HEK293 (cell line): Measurements from ENCODE around the gene NANOS3.

Experiments
- CTCF ChIA-PET: fragments of 350-600 bp; formaldehyde crosslinking; extraction: SDS; loops from one replicate; lab custom pipeline; 2021; ENCODE audit warnings: antibody characterized with exemption; lab: Yijun Ruan, JAX
- POLR2A ChIA-PET: fragments of 300-600 bp; formaldehyde crosslinking; extraction: SDS; loops from one replicate; lab custom pipeline; 2020; ENCODE audit warnings: antibody characterized with exemption, inconsistent platforms; lab: Yijun Ruan, JAX
- H3K27ac ChIP-seq: fragments of 200-500 bp; sonication (Bioruptor generic); 2 replicates; pipeline ENCODE4 v1.5.1; 2014; ENCODE audit warnings: low read depth, low read length, control low read depth, inconsistent platforms; ENCODE audit errors: extremely low read depth
- H3K36me3 ChIP-seq, 2 experiments: fragments of 200-500 bp in 1 of 2; sonication (Bioruptor generic) in 1 of 2; 1 replicate in 1 of 2; 2 replicates in 1 of 2; pipeline ENCODE4 v1.5.1; 2014 to 2017; ENCODE audit warnings: inconsistent platforms in 2 of 2, low read length in 2 of 2; ENCODE audit not compliant: control insufficient read depth in 2 of 2, insufficient read depth in 1 of 2
- H3K4me1 ChIP-seq: fragments of 200-500 bp; sonication (Bioruptor generic); 2 replicates; pipeline ENCODE4 v1.5.1; 2014; ENCODE audit warnings: mild to moderate bottlenecking, low read length, inconsistent platforms; ENCODE audit not compliant: control insufficient read depth, insufficient read depth
- H3K4me3 ChIP-seq: 2 replicates; pipeline ENCODE4 v1.5.1; 2011; ENCODE audit warnings: low read depth, mild to moderate bottlenecking, control low read depth, low read length, moderate library complexity
- H3K9me3 ChIP-seq: fragments of 200-500 bp; sonication (Bioruptor generic); 2 replicates; pipeline ENCODE4 v1.5.1; 2014; ENCODE audit warnings: low read depth, low read length, inconsistent platforms; ENCODE audit not compliant: control insufficient read depth, insufficient read depth
- EGR2 ChIP-seq: fragments of 450-650 bp; formaldehyde crosslinking; IDR thresholded peaks from 2 replicates; pipeline ENCODE4 v1.5.1; 2016; ENCODE audit warnings: low read depth, missing biosample characterization, missing genetic modification characterization
- IKZF3 ChIP-seq: fragments of 450-650 bp; IDR thresholded peaks from 2 replicates; pipeline ENCODE4 v1.5.0; 2018; ENCODE audit warnings: missing biosample characterization, mild to moderate bottlenecking, missing genetic modification characterization, moderate library complexity
- KLF7 ChIP-seq: fragments of 450-650 bp; formaldehyde crosslinking; IDR thresholded peaks from 2 replicates; pipeline ENCODE4 v1.5.1; 2016; ENCODE audit warnings: missing biosample characterization, missing genetic modification characterization, borderline replicate concordance
- SCRT2 ChIP-seq: fragments of 450-650 bp; formaldehyde crosslinking; IDR thresholded peaks from 2 replicates; pipeline ENCODE4 v1.5.1; 2016; ENCODE audit warnings: missing biosample characterization, missing genetic modification characterization
- YY1 ChIP-seq: fragments of 450-650 bp; formaldehyde crosslinking; IDR thresholded peaks from 2 replicates; pipeline ENCODE4 v1.5.1; 2018; ENCODE audit warnings: missing biosample characterization, missing genetic modification characterization
- ZBTB48 ChIP-seq: fragments of 450-650 bp; formaldehyde crosslinking; IDR thresholded peaks from 2 replicates; pipeline ENCODE4 v1.5.1; 2016; ENCODE audit warnings: missing biosample characterization, missing genetic modification characterization
- ZBTB7A ChIP-seq: fragments of 450-650 bp; formaldehyde crosslinking; IDR thresholded peaks from 2 replicates; pipeline ENCODE4 v1.5.1; 2016; ENCODE audit warnings: low read depth, missing biosample characterization, missing genetic modification characterization
- ZEB2 ChIP-seq: fragments of 450-650 bp; formaldehyde crosslinking; IDR thresholded peaks from 2 replicates; pipeline ENCODE4 v1.5.1; 2016; ENCODE audit warnings: missing biosample characterization, missing genetic modification characterization
- ZFHX2 ChIP-seq: fragments of 450-650 bp; formaldehyde crosslinking; conservative IDR thresholded peaks from 2 replicates; pipeline ENCODE4 v1.5.1; 2016; ENCODE audit warnings: missing biosample characterization, missing genetic modification characterization
- ZNF10 ChIP-seq: fragments of 450-650 bp; formaldehyde crosslinking; IDR thresholded peaks from 2 replicates; pipeline ENCODE4 v1.5.1; 2017; ENCODE audit warnings: missing biosample characterization, missing genetic modification characterization
- ZNF112 ChIP-seq: fragments of 450-650 bp; formaldehyde crosslinking; IDR thresholded peaks from 2 replicates; pipeline ENCODE4 v1.5.0; 2017; ENCODE audit warnings: missing biosample characterization, missing genetic modification characterization
- ZNF121 ChIP-seq: fragments of 450-650 bp; formaldehyde crosslinking; IDR thresholded peaks from 2 replicates; pipeline ENCODE4 v1.5.1; 2016; ENCODE audit warnings: missing biosample characterization, missing genetic modification characterization
- ZNF132 ChIP-seq: fragments of 450-650 bp; formaldehyde crosslinking; IDR thresholded peaks from 2 replicates; pipeline ENCODE4 v1.5.1; 2017; ENCODE audit warnings: missing biosample characterization, missing genetic modification characterization, borderline replicate concordance
- ZNF140 ChIP-seq: fragments of 450-650 bp; formaldehyde crosslinking; IDR thresholded peaks from 2 replicates; pipeline ENCODE4 v1.5.1; 2016; ENCODE audit warnings: missing biosample characterization, missing genetic modification characterization
- ZNF18 ChIP-seq: fragments of 450-650 bp; formaldehyde crosslinking; IDR thresholded peaks from 2 replicates; pipeline ENCODE4 v1.5.1; 2016; ENCODE audit warnings: missing biosample characterization, missing genetic modification characterization
- ZNF24 ChIP-seq: fragments of 450-650 bp; formaldehyde crosslinking; IDR thresholded peaks from 2 replicates; pipeline ENCODE4 v1.5.1; 2016; ENCODE audit warnings: missing biosample characterization, missing genetic modification characterization
- ZNF391 ChIP-seq: fragments of 450-650 bp; formaldehyde crosslinking; IDR thresholded peaks from 2 replicates; pipeline ENCODE4 v1.5.1; 2016; ENCODE audit warnings: low read depth, missing biosample characterization, missing genetic modification characterization, borderline replicate concordance
- ZNF394 ChIP-seq: fragments of 450-650 bp; formaldehyde crosslinking; IDR thresholded peaks from 2 replicates; pipeline ENCODE4 v1.5.1; 2016; ENCODE audit warnings: missing biosample characterization, missing genetic modification characterization, mild to moderate bottlenecking, moderate library complexity, borderline replicate concordance
- ZNF416 ChIP-seq: fragments of 450-650 bp; formaldehyde crosslinking; IDR thresholded peaks from 2 replicates; pipeline ENCODE4 v1.5.1; 2016; ENCODE audit warnings: missing biosample characterization, missing genetic modification characterization
- ZNF426 ChIP-seq: fragments of 450-650 bp; formaldehyde crosslinking; IDR thresholded peaks from 2 replicates; pipeline ENCODE4 v1.5.1; 2017; ENCODE audit warnings: missing biosample characterization, missing genetic modification characterization, mild to moderate bottlenecking, inconsistent platforms, moderate library complexity
- ZNF48 ChIP-seq: fragments of 450-650 bp; formaldehyde crosslinking; IDR thresholded peaks from 2 replicates; pipeline ENCODE4 v1.5.1; 2016; ENCODE audit warnings: missing biosample characterization, missing genetic modification characterization
- ZNF488 ChIP-seq: fragments of 450-650 bp; formaldehyde crosslinking; IDR thresholded peaks from 2 replicates; pipeline ENCODE4 v1.5.1; 2016; ENCODE audit warnings: missing biosample characterization, missing genetic modification characterization
- ZNF521 ChIP-seq: fragments of 450-650 bp; formaldehyde crosslinking; IDR thresholded peaks from 2 replicates; pipeline ENCODE4 v1.5.1; 2017; ENCODE audit warnings: missing biosample characterization, mild to moderate bottlenecking, missing genetic modification characterization
- ZNF544 ChIP-seq: fragments of 450-650 bp; formaldehyde crosslinking; IDR thresholded peaks from 2 replicates; pipeline ENCODE4 v1.5.0; 2017; ENCODE audit warnings: missing biosample characterization, missing genetic modification characterization
- ZNF623 ChIP-seq: fragments of 450-650 bp; formaldehyde crosslinking; IDR thresholded peaks from 2 replicates; pipeline ENCODE4 v1.5.1; 2016; ENCODE audit warnings: missing biosample characterization, missing genetic modification characterization
- ZNF624 ChIP-seq: fragments of 450-650 bp; formaldehyde crosslinking; IDR thresholded peaks from 2 replicates; pipeline ENCODE4 v1.5.1; 2017; ENCODE audit warnings: missing biosample characterization, missing genetic modification characterization
- ZNF626 ChIP-seq: fragments of 450-650 bp; sonication (Bioruptor Pico); formaldehyde crosslinking; IDR thresholded peaks from 2 replicates; pipeline ENCODE4 v1.5.1; 2018; ENCODE audit warnings: missing biosample characterization, missing genetic modification characterization, inconsistent platforms
- ZNF701 ChIP-seq: fragments of 450-650 bp; formaldehyde crosslinking; IDR thresholded peaks from 2 replicates; pipeline ENCODE4 v1.5.1; 2016; ENCODE audit warnings: missing biosample characterization, missing genetic modification characterization
- ZNF707 ChIP-seq: fragments of 450-650 bp; formaldehyde crosslinking; IDR thresholded peaks from 2 replicates; pipeline ENCODE4 v1.5.1; 2016; ENCODE audit warnings: missing biosample characterization, missing genetic modification characterization
- ZNF76 ChIP-seq: fragments of 450-650 bp; formaldehyde crosslinking; IDR thresholded peaks from 2 replicates; pipeline ENCODE4; 2016; ENCODE audit warnings: low read depth, missing biosample characterization, missing genetic modification characterization, borderline replicate concordance
- ZNF777 ChIP-seq: fragments of 450-650 bp; formaldehyde crosslinking; IDR thresholded peaks from 2 replicates; pipeline ENCODE4 v1.5.1; 2017; ENCODE audit warnings: missing biosample characterization, missing genetic modification characterization, borderline replicate concordance
- ZSCAN30 ChIP-seq: fragments of 450-650 bp; IDR thresholded peaks from 2 replicates; pipeline ENCODE4 v1.5.1; 2018; ENCODE audit warnings: missing biosample characterization, mild to moderate bottlenecking, missing genetic modification characterization, moderate library complexity
- TF ChIP-seq, protein P1 (sequence below): fragments of 450-650 bp; formaldehyde crosslinking; IDR thresholded peaks from 2 replicates; pipeline ENCODE4 v1.5.1; 2016; ENCODE audit warnings: missing biosample characterization, missing genetic modification characterization
- TF ChIP-seq, protein P2 (sequence below): fragments of 450-650 bp; formaldehyde crosslinking; IDR thresholded peaks from 2 replicates; pipeline ENCODE4 v1.5.1; 2017; ENCODE audit warnings: missing biosample characterization, missing genetic modification characterization
- TF ChIP-seq, protein P3 (sequence below): fragments of 450-650 bp; formaldehyde crosslinking; IDR thresholded peaks from 2 replicates; pipeline ENCODE4 v1.5.1; 2016; ENCODE audit warnings: missing biosample characterization, missing genetic modification characterization

The NANOS3 gene

DNA sequence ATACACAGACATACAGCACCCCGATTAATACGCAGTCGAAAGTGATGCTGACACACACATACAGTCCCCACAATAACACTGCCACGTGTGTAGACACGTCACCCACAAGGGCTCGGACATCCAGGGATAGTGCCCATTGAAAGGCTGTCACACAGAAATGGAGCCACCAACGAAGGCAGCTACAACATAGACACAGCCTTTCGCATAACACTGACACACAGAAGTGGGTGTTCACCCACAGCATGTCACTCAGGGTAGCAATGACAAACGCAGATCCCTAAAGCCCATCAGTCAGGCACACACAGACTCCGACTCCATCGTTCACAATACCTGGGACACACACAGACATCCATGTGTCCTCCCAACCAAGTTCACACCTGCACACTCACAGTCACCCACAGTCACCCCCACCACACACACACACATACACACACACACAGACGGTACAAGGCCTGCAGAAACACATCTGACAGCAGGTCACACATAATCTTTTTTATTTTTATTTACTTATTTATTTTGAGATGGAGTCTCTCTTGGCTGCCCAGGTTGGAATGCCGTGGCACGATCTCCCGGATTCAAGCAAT, 10.4 kb upstream of the NANOS3 start:
- peak overlapping the region; percentile 60 for H3K4me3 ChIP-seq
- TF ChIP-seq ZNF18 = peak; percentile 84
- TF ChIP-seq ZNF521 (tag by site-specific recombination) = no peak
- TF ChIP-seq ZNF76 = no peak
- TF ChIP-seq ZNF132 (tag by site-specific recombination) = no peak
- no peak for TF ChIP-seq ZNF488 (tag by site-specific recombination)
- no peak for TF ChIP-seq ZNF416 (tag by site-specific recombination)
- TF ChIP-seq ZNF701 (tag by site-specific recombination) = no peak
- TF ChIP-seq ZNF626 (tag by site-specific recombination) = no peak
- TF ChIP-seq ZNF544 (tag by site-specific recombination) = no peak
- no peak for TF ChIP-seq ZNF121
- no peak for TF ChIP-seq ZNF24 (tag by site-specific recombination)
- no peak for TF ChIP-seq ZNF112
- no peak for TF ChIP-seq KLF7 (tag by site-specific recombination)
- no peak for TF ChIP-seq ZNF426 (tag by site-specific recombination)
- no peak for TF ChIP-seq ZNF10 (tag by site-specific recombination)
- no peak for TF ChIP-seq ZNF140 (tag by site-specific recombination)
- no peak for TF ChIP-seq ZNF623
- no peak for TF ChIP-seq ZSCAN30 (tag by site-specific recombination)
- TF ChIP-seq, protein P1, sequence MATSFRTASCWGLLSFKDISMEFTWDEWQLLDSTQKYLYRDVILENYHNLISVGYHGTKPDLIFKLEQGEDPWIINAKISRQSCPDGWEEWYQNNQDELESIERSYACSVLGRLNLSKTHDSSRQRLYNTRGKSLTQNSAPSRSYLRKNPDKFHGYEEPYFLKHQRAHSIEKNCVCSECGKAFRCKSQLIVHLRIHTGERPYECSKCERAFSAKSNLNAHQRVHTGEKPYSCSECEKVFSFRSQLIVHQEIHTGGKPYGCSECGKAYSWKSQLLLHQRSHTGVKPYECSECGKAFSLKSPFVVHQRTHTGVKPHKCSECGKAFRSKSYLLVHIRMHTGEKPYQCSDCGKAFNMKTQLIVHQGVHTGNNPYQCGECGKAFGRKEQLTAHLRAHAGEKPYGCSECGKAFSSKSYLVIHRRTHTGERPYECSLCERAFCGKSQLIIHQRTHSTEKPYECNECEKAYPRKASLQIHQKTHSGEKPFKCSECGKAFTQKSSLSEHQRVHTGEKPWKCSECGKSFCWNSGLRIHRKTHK (tag by site-specific recombination) = no peak
- TF ChIP-seq ZNF624 = no peak
- TF ChIP-seq ZFHX2 (tag by site-specific recombination) = peak; percentile 39
- TF ChIP-seq ZBTB7A (tag by site-specific recombination) = no peak
- no peak for TF ChIP-seq ZNF777 (tag by site-specific recombination)
- TF ChIP-seq SCRT2 (tag by site-specific recombination) = no peak
- TF ChIP-seq IKZF3 (tag by site-specific recombination) = no peak
- TF ChIP-seq ZBTB48 (tag by site-specific recombination) = peak; percentile 76
- TF ChIP-seq, protein P2, sequence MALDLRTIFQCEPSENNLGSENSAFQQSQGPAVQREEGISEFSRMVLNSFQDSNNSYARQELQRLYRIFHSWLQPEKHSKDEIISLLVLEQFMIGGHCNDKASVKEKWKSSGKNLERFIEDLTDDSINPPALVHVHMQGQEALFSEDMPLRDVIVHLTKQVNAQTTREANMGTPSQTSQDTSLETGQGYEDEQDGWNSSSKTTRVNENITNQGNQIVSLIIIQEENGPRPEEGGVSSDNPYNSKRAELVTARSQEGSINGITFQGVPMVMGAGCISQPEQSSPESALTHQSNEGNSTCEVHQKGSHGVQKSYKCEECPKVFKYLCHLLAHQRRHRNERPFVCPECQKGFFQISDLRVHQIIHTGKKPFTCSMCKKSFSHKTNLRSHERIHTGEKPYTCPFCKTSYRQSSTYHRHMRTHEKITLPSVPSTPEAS (tag by site-specific recombination) = peak; percentile 74
- TF ChIP-seq YY1 (tag by site-specific recombination) = no peak
- TF ChIP-seq, protein P3, sequence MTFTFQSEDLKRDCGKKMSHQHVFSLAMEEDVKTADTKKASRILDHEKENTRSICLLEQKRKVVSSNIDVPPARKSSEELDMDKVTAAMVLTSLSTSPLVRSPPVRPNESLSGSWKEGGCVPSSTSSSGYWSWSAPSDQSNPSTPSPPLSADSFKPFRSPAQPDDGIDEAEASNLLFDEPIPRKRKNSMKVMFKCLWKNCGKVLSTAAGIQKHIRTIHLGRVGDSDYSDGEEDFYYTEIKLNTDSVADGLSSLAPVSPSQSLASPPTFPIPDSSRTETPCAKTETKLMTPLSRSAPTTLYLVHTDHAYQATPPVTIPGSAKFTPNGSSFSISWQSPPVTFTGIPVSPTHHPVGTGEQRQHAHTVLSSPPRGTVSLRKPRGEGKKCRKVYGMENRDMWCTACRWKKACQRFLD (tag by site-specific recombination) = no peak
- TF ChIP-seq ZEB2 (tag by site-specific recombination) = no peak
- no peak for TF ChIP-seq ZNF391 (tag by site-specific recombination)
- no peak for TF ChIP-seq ZNF707 (tag by site-specific recombination)
- no peak for TF ChIP-seq ZNF394
- no peak for TF ChIP-seq ZNF48 (tag by site-specific recombination)
- peak; percentile 38; the same call in 1 of the 2 replicates for TF ChIP-seq EGR2 (tag by site-specific recombination)
- CTCF ChIA-PET = interaction anchor here (0.6 to 1.9 kb wide), 7 partner anchors 20 to 589 kb away, joined by 3 to 5 read pairs (median 3); a partner anchor contains a TSS
- no peak overlapping the region for H3K27ac ChIP-seq
- no peaks in the 10 kb centered on the region; the same call in 1 of the 2 replicates for H3K4me1 ChIP-seq
- POLR2A ChIA-PET = interaction anchor here (1.0 kb wide), 1 partner anchor 126 kb away, joined by 5 read pairs; no protein-coding TSS in a partner anchor
- H3K9me3 ChIP-seq = no peaks in the 10 kb centered on the region
- H3K36me3 ChIP-seq = no peaks in the 10 kb centered on the region; a peak in 1 of 3 replicates
